ENCODE results near the gene ARHGEF9. TPM values are rescaled to one million over a fixed set of nuclear protein-coding genes. Genes with fewer than 3 reads are reported as not detected.

ARHGEF9 gene
- polyA plus RNA-seq, 2 of the 4 experiments (the other 2 are of a cell fraction) = 6.8 to 15.4 TPM

GRCh38 chrX:63737131-63737921 is 47.7 kb downstream of the ARHGEF9 start:
- no peak overlapping the region for H3K4me2 ChIP-seq
- WGBS (ENCODE audit: missing lambda C conversion rate) = 78% methylated on average over 3 of the region's 3 CpGs
- H3K4me3 ChIP-seq = no peak overlapping the region
- POLR2A ChIA-PET = no interaction called here
- H3K27ac ChIP-seq = no peak overlapping the region
- FAIRE-seq (no peak), ATAC-seq (no peak), DNase-seq (ENCODE audit: low read depth in 1 of 2, low spot score in 1 of 2) (no peak)
- no peak for TF ChIP-seq NPAS2 (CRISPR knock-in tag; IDR thresholded peaks at IDR 0.05; ENCODE audit: borderline replicate concordance)
- TF ChIP-seq HOXB13 (CRISPR knock-in tag; IDR thresholded peaks at IDR 0.05; ENCODE audit: low read depth) = no peak
- TF ChIP-seq PBX3 (IDR thresholded peaks at IDR 0.05) = no peak
- no peak for TF ChIP-seq KDM1A (IDR thresholded peaks at IDR 0.05; ENCODE audit: low read depth)
- no peak for TF ChIP-seq CEBPB (IDR thresholded peaks at IDR 0.05)
- no peak for TF ChIP-seq CHD2 (IDR thresholded peaks at IDR 0.05; ENCODE audit: low read length, partially characterized antibody)
- TF ChIP-seq FOSL2 (IDR thresholded peaks at IDR 0.05) = no peak
- no peak for TF ChIP-seq FOSL2 (CRISPR knock-in tag; IDR thresholded peaks at IDR 0.05)
- TF ChIP-seq HDAC2 (IDR thresholded peaks at IDR 0.05) = no peak
- no peak for TF ChIP-seq CHD4 (IDR thresholded peaks at IDR 0.05; ENCODE audit: borderline replicate concordance)
- TF ChIP-seq RAD21 (conservative IDR thresholded peaks at IDR 0.05 in 1 of 2, IDR thresholded peaks at IDR 0.05 in 1 of 2) = no peak
- no peak for TF ChIP-seq RARB (CRISPR knock-in tag; IDR thresholded peaks at IDR 0.05)
- no peaks in the 10 kb centered on the region for H3K9me3 ChIP-seq
- H3K4me1 ChIP-seq = no peaks in the 10 kb centered on the region
- CTCF ChIA-PET = no interaction called here

DNA sequence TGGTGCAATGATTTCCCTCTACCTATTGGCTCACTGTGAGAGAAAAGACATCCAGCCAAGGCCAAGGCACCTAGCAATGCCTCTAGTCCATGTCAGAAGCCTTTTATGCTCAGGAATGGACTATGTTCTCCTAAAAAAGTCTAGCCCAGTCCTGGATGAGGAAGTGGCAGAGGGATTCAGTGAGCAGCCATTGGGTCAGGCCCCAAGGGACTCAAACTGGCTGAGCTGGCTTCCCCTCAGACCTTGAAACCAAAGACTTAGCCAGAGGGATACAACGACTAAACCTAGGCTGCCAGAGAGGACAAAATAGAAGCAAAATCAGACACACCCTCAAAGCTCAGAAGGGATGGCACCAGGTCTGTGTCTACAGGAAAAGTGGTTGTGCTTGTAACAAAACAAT is 49.1 kb downstream of the ARHGEF9 start:
- no peak for FAIRE-seq
- TF ChIP-seq, protein P1, sequence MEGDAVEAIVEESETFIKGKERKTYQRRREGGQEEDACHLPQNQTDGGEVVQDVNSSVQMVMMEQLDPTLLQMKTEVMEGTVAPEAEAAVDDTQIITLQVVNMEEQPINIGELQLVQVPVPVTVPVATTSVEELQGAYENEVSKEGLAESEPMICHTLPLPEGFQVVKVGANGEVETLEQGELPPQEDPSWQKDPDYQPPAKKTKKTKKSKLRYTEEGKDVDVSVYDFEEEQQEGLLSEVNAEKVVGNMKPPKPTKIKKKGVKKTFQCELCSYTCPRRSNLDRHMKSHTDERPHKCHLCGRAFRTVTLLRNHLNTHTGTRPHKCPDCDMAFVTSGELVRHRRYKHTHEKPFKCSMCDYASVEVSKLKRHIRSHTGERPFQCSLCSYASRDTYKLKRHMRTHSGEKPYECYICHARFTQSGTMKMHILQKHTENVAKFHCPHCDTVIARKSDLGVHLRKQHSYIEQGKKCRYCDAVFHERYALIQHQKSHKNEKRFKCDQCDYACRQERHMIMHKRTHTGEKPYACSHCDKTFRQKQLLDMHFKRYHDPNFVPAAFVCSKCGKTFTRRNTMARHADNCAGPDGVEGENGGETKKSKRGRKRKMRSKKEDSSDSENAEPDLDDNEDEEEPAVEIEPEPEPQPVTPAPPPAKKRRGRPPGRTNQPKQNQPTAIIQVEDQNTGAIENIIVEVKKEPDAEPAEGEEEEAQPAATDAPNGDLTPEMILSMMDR (IDR thresholded peaks at IDR 0.05) = no peak
- TF ChIP-seq GATA3 (IDR thresholded peaks at IDR 0.05; ENCODE audit: borderline replicate concordance) = no peak
- no peak for TF ChIP-seq POLR2AphosphoS2 (conservative IDR thresholded peaks at IDR 0.05; ENCODE audit: low read length)
- no peak overlapping the region for H3K4me3 ChIP-seq
- 21% methylated on average over 1 of the region's 1 CpG for WGBS (ENCODE audit: missing lambda C conversion rate)
- ChIA-PET CTCF (no interaction called here), POLR2A (no interaction called here)
- no peak for DNase-seq (ENCODE audit: low read depth in 1 of 2, low spot score in 1 of 2)
- no peaks in the 10 kb centered on the region for H3K4me1 ChIP-seq
- no peak for ATAC-seq
- no peak overlapping the region for H3K4me2 ChIP-seq
- H3K9me3 ChIP-seq = no peaks in the 10 kb centered on the region
- no peak overlapping the region for H3K27ac ChIP-seq

DNA sequence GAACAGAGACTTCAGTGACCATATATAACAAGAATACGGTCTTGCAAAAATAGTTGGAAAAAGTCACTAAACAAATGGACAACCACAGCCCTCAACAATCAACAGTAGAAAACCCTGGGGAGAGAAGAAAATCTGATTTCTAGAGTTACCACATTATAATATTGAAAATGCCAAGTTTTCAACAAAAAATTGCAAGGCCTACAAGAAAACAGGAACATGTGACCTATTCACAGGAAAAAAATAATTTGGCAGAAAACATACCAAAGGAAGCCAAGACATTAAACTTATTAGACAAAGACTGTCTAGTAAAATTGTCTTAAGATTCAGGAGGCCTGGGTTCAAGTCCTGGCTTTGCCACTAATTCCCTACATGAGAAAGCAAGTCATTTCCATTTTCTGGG is 64.7 kb downstream of the ARHGEF9 start:
- no peak overlapping the region for H3K4me2 ChIP-seq
- DNase-seq (ENCODE audit: low read depth in 1 of 2, low spot score in 1 of 2) = no peak
- no peak for TF ChIP-seq JUNB (IDR thresholded peaks at IDR 0.05)
- no peak for TF ChIP-seq TP53 (CRISPR knock-in tag; IDR thresholded peaks at IDR 0.05)
- TF ChIP-seq HOXB13 (CRISPR knock-in tag; IDR thresholded peaks at IDR 0.05; ENCODE audit: low read depth) = no peak
- TF ChIP-seq, protein P2, sequence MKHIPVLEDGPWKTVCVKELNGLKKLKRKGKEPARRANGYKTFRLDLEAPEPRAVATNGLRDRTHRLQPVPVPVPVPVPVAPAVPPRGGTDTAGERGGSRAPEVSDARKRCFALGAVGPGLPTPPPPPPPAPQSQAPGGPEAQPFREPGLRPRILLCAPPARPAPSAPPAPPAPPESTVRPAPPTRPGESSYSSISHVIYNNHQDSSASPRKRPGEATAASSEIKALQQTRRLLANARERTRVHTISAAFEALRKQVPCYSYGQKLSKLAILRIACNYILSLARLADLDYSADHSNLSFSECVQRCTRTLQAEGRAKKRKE (CRISPR knock-in tag; IDR thresholded peaks at IDR 0.05; ENCODE audit: low read depth) = no peak
- TF ChIP-seq KDM5A (IDR thresholded peaks at IDR 0.05) = no peak
- no peak for TF ChIP-seq CHD4 (IDR thresholded peaks at IDR 0.05; ENCODE audit: borderline replicate concordance)
- no peak for TF ChIP-seq GATA3 (IDR thresholded peaks at IDR 0.05; ENCODE audit: borderline replicate concordance)
- CTCF ChIA-PET = no interaction called here
- H3K27ac ChIP-seq = no peak overlapping the region
- H3K9me3 ChIP-seq = no peaks in the 10 kb centered on the region
- no peak overlapping the region for H3K4me3 ChIP-seq
- peak; percentile 39 for FAIRE-seq
- 90% methylated on average over 1 of the region's 1 CpG for WGBS (ENCODE audit: missing lambda C conversion rate)
- no peaks in the 10 kb centered on the region for H3K4me1 ChIP-seq
- POLR2A ChIA-PET = no interaction called here
- no peak for ATAC-seq
